Stimulated activated CD8-positive, alpha-beta memory T cell treated with anti-CD3 and anti-CD28 coated beads, Interleukin-12 subunit alpha, Interleukin-12 subunit beta, amount 100 ng/mL, for 1 hour (primary cell): Measurements from ENCODE around the gene PDIA6.
"Not testable (repeated sequence)": the region's sequence is repeated elsewhere in the genome, so short reads cannot be mapped to it uniquely, and the experiment has no call there.

ENCODE experiments used
- DNase-seq: peaks from one replicate; pipeline ENCODE4 v3.0.0-alpha.2; 2020; ENCODE audit warnings: low read depth

PDIA6 gene

DNA sequence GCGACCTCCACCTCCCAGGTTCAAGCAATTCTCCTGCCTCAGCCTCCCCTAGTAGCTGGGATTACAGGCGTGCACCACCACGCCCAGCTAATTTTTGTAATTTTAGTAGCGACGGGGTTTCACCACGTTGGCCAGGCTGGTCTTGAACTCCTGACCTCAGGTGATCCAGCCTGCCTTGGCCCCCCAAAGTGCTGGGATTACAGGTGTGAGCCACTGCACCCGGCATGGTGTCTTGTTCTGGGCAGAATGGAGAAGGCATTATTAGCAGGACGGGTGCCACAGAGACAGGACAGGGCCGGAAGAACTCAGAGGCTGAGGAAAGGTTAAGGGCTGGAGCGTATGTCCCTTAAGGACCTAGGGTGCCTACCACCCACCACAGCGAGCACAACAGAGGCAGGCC lies 31.8 kb downstream of the PDIA6 start:
- not testable (repeated sequence) for DNase-seq

GRCh38 chr2:10780491-10780820 lies 32.1 kb downstream of the PDIA6 start:
- no peak for DNase-seq

DNA sequence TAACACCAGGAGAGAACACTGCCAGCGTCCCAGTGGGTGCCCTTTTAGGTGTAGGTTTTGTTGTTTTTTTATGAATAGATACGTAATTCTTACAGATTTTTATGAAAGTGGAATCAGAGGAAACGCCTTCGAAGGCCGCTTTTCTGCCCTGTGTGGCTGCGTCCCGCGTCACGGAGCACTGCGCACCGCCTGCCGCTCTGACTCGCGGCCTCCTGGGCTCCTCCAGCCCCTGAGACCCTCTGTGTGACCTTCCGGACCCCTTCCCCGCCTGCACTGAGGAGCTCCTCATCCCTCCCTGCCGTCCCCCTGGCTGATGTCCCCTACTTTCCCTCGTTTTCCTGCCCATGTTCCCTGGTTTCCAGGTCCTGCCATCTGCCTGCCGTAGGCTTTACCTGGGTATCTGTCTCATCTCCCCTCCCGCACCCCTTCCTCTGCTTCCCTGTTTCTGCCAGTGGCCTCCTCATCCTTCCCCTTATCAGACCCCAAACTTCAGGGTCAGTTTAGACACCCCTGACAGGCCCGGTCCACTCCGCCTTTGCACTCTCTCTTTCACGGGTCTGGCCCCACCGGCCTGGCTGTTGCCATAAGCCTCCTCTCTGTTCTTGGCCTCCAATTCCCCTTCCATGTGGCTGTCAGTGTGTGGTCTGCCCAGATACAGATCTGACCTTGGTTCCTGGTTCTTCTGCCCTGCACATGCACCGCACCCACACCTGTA lies 32.7 kb downstream of the PDIA6 start:
- no peak for DNase-seq

DNA sequence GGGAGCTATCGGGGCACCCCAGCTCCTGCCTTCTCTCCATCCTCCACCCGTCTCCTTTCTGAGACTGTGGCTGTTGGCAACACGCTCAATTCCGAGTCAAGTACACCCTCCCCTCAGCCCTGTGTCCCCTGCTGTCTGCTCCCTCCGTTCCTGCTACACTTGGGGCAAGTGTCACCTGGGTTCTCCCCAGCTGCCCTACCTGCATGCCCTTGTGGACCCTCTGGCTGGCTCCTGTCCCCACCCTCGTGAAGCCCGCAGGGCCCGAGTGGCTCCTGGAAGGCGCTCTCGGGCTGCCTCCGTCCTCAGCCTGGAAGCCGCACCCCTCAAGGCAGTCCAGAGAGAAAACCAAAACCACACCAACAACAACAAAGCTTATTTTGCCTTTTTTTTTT lies 33.9 kb downstream of the PDIA6 start:
- no peak for DNase-seq

GRCh38 chr2:10777842-10778723 lies 34.5 kb downstream of the PDIA6 start:
- DNase-seq: no peak

DNA sequence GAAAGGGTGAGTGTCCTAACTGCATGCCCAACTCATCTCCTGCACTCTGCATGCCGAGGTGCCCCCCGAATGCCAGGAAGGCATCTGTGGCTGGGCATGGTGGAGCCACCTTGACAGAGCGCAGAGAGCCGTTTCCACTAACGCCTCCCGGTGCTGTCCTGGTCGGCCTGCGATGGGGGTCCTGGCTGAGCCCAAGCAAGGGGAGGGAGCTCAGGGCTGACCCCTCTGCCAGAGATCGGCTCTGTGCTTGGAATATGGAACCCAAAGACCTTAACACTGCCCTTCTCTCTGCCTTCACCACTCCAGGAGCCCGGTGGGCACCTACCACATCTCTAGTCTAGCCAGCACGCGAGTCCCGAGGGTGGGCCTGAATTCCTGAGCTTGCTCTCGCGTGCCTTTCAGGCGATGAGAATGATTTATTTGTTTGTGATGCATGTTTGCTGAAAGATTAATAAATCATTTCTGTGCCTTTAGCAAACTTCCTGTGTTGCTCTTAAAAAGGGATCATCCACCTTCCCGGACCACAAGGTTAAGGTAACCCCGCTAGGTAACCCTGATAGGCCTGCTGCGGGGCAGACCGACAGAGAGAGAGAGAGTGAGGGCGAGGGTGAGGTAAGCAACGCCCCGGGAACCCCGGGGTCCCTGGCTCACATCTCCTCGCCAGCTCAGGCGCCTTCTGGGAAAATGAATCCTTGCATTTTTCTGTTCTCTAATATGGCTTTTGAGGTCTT lies 35.3 kb downstream of the PDIA6 start:
- DNase-seq: no peak

- DNase-seq: no peak
Observed at GRCh38 chr2:10776231-10776977, 36.2 kb downstream of the PDIA6 start.

- no peak for DNase-seq
Observed at GRCh38 chr2:10775831-10776230, 36.8 kb downstream of the PDIA6 start.

DNA sequence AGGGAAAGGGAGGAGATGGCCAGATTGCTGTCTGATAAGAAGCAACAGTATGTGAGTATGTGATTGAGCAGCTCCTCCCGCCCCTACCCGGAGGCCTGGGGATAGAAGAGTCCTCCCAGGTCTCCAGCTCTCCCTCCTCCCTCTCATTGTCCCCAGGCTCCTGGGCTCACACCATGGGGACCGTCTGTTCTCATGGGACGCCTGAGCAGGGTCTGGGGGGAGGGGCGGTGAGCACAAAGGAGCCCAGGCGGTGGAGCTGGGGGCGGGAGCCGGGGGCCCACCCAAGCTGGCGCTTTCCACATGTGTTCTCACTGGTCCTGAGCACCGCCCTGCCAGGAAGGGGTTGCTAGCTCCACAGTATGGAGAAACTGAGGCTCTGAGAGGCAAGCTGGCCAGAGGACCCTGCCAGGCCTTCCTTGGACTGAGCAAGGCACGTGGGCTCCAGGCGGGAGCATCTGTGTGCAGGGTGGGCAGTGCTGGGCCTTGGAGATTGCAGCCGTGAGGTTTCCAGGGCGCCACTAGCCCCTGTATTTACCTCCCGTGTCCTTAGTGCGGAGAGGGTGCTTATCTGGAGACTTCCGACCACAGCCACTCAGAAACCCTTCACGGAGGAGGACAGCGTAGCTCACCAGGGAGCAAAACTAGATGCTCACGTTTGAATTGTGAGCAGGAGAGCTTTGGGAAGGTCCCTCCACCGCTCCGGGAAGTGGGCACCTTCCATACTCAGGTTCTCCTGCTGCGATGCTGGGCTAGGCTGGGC lies 37.4 kb downstream of the PDIA6 start:
- DNase-seq: no peak

GRCh38 chr2:10774394-10774793 lies 38.2 kb downstream of the PDIA6 start:
- DNase-seq: no peak

GRCh38 chr2:10773821-10774341 lies 38.7 kb downstream of the PDIA6 start:
- no peak for DNase-seq

GRCh38 chr2:10772868-10773215 lies 39.7 kb downstream of the PDIA6 start:
- DNase-seq: no peak

GRCh38 chr2:10772201-10772867 lies 40.3 kb downstream of the PDIA6 start:
- DNase-seq: no peak

GRCh38 chr2:10771786-10772185 lies 40.8 kb downstream of the PDIA6 start:
- DNase-seq: no peak

DNA sequence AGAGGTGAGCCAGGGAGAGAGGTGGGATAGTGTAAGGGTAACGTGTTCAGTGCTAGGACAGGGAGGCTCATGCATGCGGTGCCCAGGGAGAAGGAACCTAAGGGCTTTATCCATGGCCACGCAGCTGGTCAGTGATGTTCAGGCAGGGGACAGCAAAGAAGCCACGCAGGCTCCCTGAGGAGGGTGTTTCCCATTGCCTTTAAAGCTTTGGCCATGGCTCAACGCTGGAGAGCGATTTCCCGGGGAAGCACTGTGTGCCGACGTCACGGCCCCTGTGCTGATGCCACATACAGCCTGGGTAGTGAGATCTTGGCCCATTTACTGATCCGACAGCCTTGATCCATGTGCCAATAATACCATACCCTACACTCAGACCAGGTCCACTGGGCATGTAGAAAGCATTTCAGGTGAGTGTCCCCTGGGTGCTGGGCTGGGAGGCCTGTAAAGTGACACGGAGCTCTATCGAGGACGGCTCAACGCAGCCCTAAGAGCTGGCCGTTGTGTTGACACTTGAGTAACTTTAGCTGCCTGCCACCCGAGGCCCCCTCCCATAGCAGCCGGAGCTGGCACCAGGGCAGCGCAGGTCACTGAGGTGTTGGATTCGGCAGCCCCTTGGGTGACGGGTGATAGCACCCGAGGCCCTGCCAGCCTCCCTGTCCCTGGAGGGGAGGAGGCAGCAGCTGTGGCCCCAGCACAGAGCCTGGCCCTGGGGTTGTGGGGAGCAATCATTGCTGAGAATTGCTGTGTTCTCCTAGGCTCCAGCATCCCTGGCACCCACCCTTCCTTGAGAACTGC lies 41.4 kb downstream of the PDIA6 start:
- DNase-seq: no peak

- no peak for DNase-seq
Observed at GRCh38 chr2:10768063-10768507, 44.5 kb downstream of the PDIA6 start.

DNA sequence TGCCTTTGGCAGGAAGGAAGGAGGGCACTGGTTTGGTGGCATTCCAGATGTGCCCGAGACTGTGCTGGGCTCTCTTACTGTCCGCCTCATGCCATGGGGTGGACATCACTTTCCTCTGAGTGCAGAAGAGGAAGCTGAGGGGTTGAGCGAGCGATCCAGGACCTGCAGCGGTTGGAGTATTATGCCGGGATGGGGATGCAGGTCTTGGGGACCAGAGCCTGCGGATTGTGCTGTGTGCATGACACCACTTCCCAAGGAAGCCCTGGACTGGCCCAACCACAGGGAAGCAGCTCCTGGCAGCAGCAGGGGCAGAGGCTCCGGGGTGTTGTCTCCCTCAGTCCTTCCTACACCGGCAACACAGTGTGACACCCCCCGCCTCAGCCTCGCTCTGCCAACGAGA lies 46.7 kb downstream of the PDIA6 start:
- no peak for DNase-seq

DNA sequence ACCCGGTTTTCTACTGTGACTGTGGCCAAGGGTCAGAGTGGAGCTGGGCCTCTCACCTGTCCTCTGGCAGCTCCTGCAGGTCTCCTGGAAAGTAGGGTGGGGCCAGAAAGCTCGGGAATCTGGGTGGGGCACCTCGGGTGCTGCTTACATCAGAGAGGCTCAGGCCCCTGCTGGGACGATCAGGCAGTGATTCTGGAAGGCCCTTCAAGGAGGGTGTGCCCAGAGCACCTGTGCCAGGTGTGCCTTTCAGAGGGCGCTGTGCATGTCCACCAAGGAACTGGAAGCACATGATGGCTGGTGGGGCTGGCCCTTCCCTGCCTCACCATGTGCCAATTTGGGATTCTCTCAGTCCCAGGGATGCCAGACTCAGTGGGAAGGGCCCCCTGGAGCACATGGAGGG lies 47.1 kb downstream of the PDIA6 start:
- no peak for DNase-seq

- DNase-seq: no peak
Observed at GRCh38 chr2:10764896-10765295, 47.7 kb downstream of the PDIA6 start.
